ENCODE data around the gene CHST12. TPM values are rescaled to one million over a fixed set of nuclear protein-coding genes. Genes with fewer than 3 reads are reported as not detected.

Gene CHST12
- total and polyA plus RNA-seq, 7 donors, result 6.6 to 12.0 (median 8.2) TPM

GRCh38 chr7:2438186-2438585, 34.8 kb downstream of the CHST12 start:
- TF ChIP-seq CTCF (IDR thresholded peaks at IDR 0.05), result no peak
- intact Hi-C loops (cut with DNase I), result no loop called here
- Histone ChIP-seq H3K4me3 (no peak overlapping the region), H3K36me3 (ENCODE audit: insufficient read depth in 1 of 2, low read depth in 1 of 2) (peaks cover 0 to 32% of the 10 kb centered on the region in 2 donors), H3K4me1 (no peaks in the 10 kb centered on the region), H3K9me3 (no peaks in the 10 kb centered on the region), H3K27ac (no peak overlapping the region), H3K27me3 (ENCODE audit: insufficient read depth in 3 of 3, low read length in 2 of 3) (no peaks in the 10 kb centered on the region)
- ATAC-seq (peak in 3 of 4 donors; percentile 22 to 49 (median 31)), DNase-seq (no peak)
- 57 to 81% (median 70%) methylated on average over 7 of the region's 7 CpGs for WGBS, 3 donors

- Histone ChIP-seq H3K27me3 (ENCODE audit: insufficient read depth in 3 of 3, low read length in 2 of 3) (no peaks in the 10 kb centered on the region), H3K36me3 (ENCODE audit: insufficient read depth in 1 of 2, low read depth in 1 of 2) (peaks cover 0 to 31% of the 10 kb centered on the region in 2 donors), H3K4me1 (no peaks in the 10 kb centered on the region), H3K9me3 (no peaks in the 10 kb centered on the region), H3K4me3 (no peak overlapping the region), H3K27ac (no peak overlapping the region)
- WGBS, 3 donors, result 91 to 95% (median 94%) methylated on average over 13 of the region's 13 CpGs
- DNase-seq (no peak), ATAC-seq (no peak)
- intact Hi-C loops (cut with DNase I), result no loop called here
- no peak for TF ChIP-seq CTCF (IDR thresholded peaks at IDR 0.05)
These were observed 35.4 kb downstream of the CHST12 start for GRCh38 chr7:2438775-2439174.

- no peak for TF ChIP-seq CTCF (IDR thresholded peaks at IDR 0.05)
- no peak overlapping the region for H3K4me3 ChIP-seq
- ATAC-seq, result no peak
- no peaks in the 10 kb centered on the region for H3K4me1 ChIP-seq
- H3K9me3 ChIP-seq, result no peaks in the 10 kb centered on the region
- H3K36me3 ChIP-seq (ENCODE audit: insufficient read depth in 1 of 2, low read depth in 1 of 2), result peaks cover 0 to 21% of the 10 kb centered on the region in 2 donors
- WGBS, 3 donors, result 72 to 81% (median 72%) methylated on average over 21 of the region's 21 CpGs
- no peaks in the 10 kb centered on the region for H3K27me3 ChIP-seq (ENCODE audit: insufficient read depth in 3 of 3, low read length in 2 of 3)
- intact Hi-C loops (cut with DNase I), result no loop called here
- DNase-seq, result peak in 1 of 2 donors; percentile 23
- H3K27ac ChIP-seq, result no peak overlapping the region
These were observed 37.3 kb downstream of the CHST12 start for GRCh38 chr7:2440608-2441245.

GRCh38 chr7:2441430-2442058, 38.1 kb downstream of the CHST12 start:
- intact Hi-C loops (cut with DNase I), result no loop called here
- DNase-seq (no peak), ATAC-seq (no peak)
- Histone ChIP-seq H3K4me3 (no peak overlapping the region), H3K27me3 (ENCODE audit: insufficient read depth in 3 of 3, low read length in 2 of 3) (no peaks in the 10 kb centered on the region), H3K27ac (no peak overlapping the region), H3K36me3 (ENCODE audit: insufficient read depth in 1 of 2, low read depth in 1 of 2) (peaks cover 0 to 13% of the 10 kb centered on the region in 2 donors), H3K9me3 (no peaks in the 10 kb centered on the region), H3K4me1 (no peaks in the 10 kb centered on the region)
- TF ChIP-seq CTCF (IDR thresholded peaks at IDR 0.05), result no peak
- WGBS, 3 donors, result 93 to 97% (median 96%) methylated on average over 5 of the region's 5 CpGs

Data from psoas muscle (tissue), 8 donors.